Panc1 (cell line): ENCODE data around the gene TMEM128.
"Not testable (repeated sequence)": the region's sequence is repeated elsewhere in the genome, so short reads cannot be mapped to it uniquely, and the experiment has no call there.

Experiments used
- POLR2AphosphoS5 ChIP-seq: IDR thresholded peaks from 2 replicates; pipeline ENCODE4 v1.6.1; 2012; ENCODE audit warnings: mild to moderate bottlenecking, low read depth, low read length, moderate library complexity
- TF ChIP-seq, protein P1 (sequence below): fragments of 450-650 bp; IDR thresholded peaks from 2 replicates; pipeline ENCODE4 v1.5.1; 2017; ENCODE audit warnings: mild to moderate bottlenecking

DNA sequence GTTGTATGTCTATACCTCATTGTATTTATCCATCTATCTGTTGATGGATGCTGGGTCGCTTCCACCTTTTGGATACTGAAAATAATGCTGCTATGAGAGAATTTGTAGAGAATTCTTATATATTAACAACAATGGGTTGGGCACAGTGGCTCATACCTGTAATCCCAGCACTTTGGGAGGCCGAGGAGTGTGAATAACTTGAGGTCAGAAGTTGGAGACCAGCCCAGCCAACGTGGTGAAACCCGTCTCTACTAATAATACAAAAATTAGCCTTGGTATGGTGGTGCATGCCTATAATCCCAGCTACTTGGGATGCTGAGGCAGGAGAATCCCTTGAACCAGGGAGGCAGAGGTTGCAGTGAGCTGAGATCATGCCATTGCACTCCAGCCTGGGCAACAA is 34.3 kb downstream of the TMEM128 start:
- TF ChIP-seq, protein P1, sequence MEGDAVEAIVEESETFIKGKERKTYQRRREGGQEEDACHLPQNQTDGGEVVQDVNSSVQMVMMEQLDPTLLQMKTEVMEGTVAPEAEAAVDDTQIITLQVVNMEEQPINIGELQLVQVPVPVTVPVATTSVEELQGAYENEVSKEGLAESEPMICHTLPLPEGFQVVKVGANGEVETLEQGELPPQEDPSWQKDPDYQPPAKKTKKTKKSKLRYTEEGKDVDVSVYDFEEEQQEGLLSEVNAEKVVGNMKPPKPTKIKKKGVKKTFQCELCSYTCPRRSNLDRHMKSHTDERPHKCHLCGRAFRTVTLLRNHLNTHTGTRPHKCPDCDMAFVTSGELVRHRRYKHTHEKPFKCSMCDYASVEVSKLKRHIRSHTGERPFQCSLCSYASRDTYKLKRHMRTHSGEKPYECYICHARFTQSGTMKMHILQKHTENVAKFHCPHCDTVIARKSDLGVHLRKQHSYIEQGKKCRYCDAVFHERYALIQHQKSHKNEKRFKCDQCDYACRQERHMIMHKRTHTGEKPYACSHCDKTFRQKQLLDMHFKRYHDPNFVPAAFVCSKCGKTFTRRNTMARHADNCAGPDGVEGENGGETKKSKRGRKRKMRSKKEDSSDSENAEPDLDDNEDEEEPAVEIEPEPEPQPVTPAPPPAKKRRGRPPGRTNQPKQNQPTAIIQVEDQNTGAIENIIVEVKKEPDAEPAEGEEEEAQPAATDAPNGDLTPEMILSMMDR: not testable (repeated sequence)
- not testable (repeated sequence) for TF ChIP-seq POLR2AphosphoS5
